DND-41 (cell line): ENCODE measurements around the gene NCAM2.

Experiments used
- ATAC-seq: fragments of 200-7000 bp; cut with Tn5 transposase; 3 replicates; pipeline ENCODE4 v1.9.1; 2021; ENCODE audit warnings: low read depth; ENCODE audit not compliant: insufficient read depth
- DNase-seq: peaks from one replicate; pipeline ENCODE4 v3.0.0-alpha.2; 2020
- H2AFZ ChIP-seq: 2 replicates; pipeline ENCODE4 v1.6.0; 2012; ENCODE audit warnings: low read depth, low read length
- H3K27ac ChIP-seq: 2 replicates; pipeline ENCODE4 v1.5.1; 2012; ENCODE audit warnings: low read length, inconsistent platforms
- H3K27me3 ChIP-seq: fragments of 200-600 bp; sonication (generic); 2 replicates; pipeline ENCODE4 v1.6.0; 2012; ENCODE audit warnings: low read length, mild to moderate bottlenecking, inconsistent platforms; ENCODE audit not compliant: insufficient read depth, poor library complexity
- H3K36me3 ChIP-seq: 2 replicates; pipeline ENCODE4 v1.5.1; 2012; ENCODE audit warnings: low read length, inconsistent platforms; ENCODE audit not compliant: insufficient read depth
- H3K4me1 ChIP-seq: 2 replicates; pipeline ENCODE4 v1.5.1; 2012; ENCODE audit warnings: mild to moderate bottlenecking, low read length; ENCODE audit not compliant: insufficient read depth
- H3K4me2 ChIP-seq: 2 replicates; pipeline ENCODE4 v1.6.0; 2012; ENCODE audit warnings: mild to moderate bottlenecking, moderate library complexity, low read length, inconsistent platforms; ENCODE audit not compliant: insufficient read depth
- H3K4me3 ChIP-seq, 2 experiments: fragments of 200-600 bp in 1 of 2; shearing (Covaris generic) in 1 of 2; 2 replicates each; pipeline ENCODE4 v1.5.1; 2012 to 2016; ENCODE audit warnings: inconsistent platforms in 2 of 2, low read length in 2 of 2, mild to moderate bottlenecking in 2 of 2, low read depth in 1 of 2, moderate library complexity in 1 of 2
- H3K79me2 ChIP-seq: 2 replicates; pipeline ENCODE4 v1.6.0; 2012; ENCODE audit warnings: low read length, inconsistent platforms; ENCODE audit not compliant: insufficient read depth
- H3K9ac ChIP-seq: 2 replicates; pipeline ENCODE4 v1.6.0; 2012; ENCODE audit warnings: low read depth, mild to moderate bottlenecking, inconsistent platforms, low read length, moderate library complexity
- H3K9me3 ChIP-seq: 2 replicates; pipeline ENCODE4 v1.5.1; 2012; ENCODE audit warnings: low read length, moderate library complexity, mild to moderate bottlenecking, inconsistent platforms; ENCODE audit not compliant: insufficient read depth, severe bottlenecking
- H4K20me1 ChIP-seq: 2 replicates; pipeline ENCODE4 v1.6.0; 2012; ENCODE audit warnings: low read length; ENCODE audit not compliant: insufficient read depth
- EZH2 ChIP-seq: IDR thresholded peaks from 3 replicates; pipeline ENCODE4 v1.6.1; 2012; ENCODE audit warnings: borderline replicate concordance, low read depth, mild to moderate bottlenecking, moderate library complexity, low read length, inconsistent platforms; ENCODE audit not compliant: severe bottlenecking
- TF ChIP-seq, protein P1 (sequence below): IDR thresholded peaks from 2 replicates; pipeline ENCODE4 v1.5.1; 2012; ENCODE audit warnings: borderline replicate concordance, low read length, moderate library complexity, mild to moderate bottlenecking; ENCODE audit not compliant: poor library complexity, severe bottlenecking; ENCODE audit errors: extremely low read depth

The NCAM2 gene

DNA sequence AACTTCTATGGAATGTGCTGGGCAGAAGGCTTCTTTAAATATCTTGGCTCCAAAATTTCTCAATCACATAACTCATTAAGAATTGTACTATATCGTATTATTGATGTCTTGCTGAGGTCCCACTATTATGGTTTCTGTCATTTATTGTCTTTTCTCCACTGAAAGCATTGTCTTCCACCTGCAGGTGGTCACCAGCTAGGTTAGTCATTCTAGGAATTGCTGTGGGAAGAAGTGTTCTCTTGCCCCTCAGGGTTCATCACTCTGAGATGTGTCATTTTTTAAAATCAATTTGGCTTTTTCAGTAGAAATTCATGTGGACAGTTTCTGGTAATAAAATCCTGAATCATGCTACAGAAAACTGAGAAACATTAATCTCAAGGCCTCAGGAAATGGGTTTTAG lies 66.1 kb downstream of the NCAM2 start:
- H4K20me1 ChIP-seq = no peaks in the 10 kb centered on the region
- no peak overlapping the region for H3K9ac ChIP-seq
- no peaks in the 10 kb centered on the region for H3K27me3 ChIP-seq
- H3K4me3 ChIP-seq = no peak overlapping the region
- TF ChIP-seq, protein P1, sequence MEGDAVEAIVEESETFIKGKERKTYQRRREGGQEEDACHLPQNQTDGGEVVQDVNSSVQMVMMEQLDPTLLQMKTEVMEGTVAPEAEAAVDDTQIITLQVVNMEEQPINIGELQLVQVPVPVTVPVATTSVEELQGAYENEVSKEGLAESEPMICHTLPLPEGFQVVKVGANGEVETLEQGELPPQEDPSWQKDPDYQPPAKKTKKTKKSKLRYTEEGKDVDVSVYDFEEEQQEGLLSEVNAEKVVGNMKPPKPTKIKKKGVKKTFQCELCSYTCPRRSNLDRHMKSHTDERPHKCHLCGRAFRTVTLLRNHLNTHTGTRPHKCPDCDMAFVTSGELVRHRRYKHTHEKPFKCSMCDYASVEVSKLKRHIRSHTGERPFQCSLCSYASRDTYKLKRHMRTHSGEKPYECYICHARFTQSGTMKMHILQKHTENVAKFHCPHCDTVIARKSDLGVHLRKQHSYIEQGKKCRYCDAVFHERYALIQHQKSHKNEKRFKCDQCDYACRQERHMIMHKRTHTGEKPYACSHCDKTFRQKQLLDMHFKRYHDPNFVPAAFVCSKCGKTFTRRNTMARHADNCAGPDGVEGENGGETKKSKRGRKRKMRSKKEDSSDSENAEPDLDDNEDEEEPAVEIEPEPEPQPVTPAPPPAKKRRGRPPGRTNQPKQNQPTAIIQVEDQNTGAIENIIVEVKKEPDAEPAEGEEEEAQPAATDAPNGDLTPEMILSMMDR = no peak
- no peak for TF ChIP-seq EZH2
- no peak overlapping the region for H3K27ac ChIP-seq
- H3K4me1 ChIP-seq = no peaks in the 10 kb centered on the region
- no peaks in the 10 kb centered on the region for H3K79me2 ChIP-seq
- no peak overlapping the region for H2AFZ ChIP-seq
- no peaks in the 10 kb centered on the region for H3K36me3 ChIP-seq
- DNase-seq (no peak), ATAC-seq (no peak)
- H3K4me2 ChIP-seq = no peak overlapping the region
- no peaks in the 10 kb centered on the region for H3K9me3 ChIP-seq

- no peaks in the 10 kb centered on the region for H3K27me3 ChIP-seq
- no peaks in the 10 kb centered on the region for H4K20me1 ChIP-seq
- H3K27ac ChIP-seq = no peak overlapping the region
- H3K79me2 ChIP-seq = no peaks in the 10 kb centered on the region
- H3K9me3 ChIP-seq = no peaks in the 10 kb centered on the region
- no peak overlapping the region for H3K9ac ChIP-seq
- no peak overlapping the region for H3K4me2 ChIP-seq
- no peaks in the 10 kb centered on the region for H3K36me3 ChIP-seq
- ATAC-seq = no peak
- H3K4me3 ChIP-seq = no peak overlapping the region
- TF ChIP-seq, protein P1 = no peak
- no peak for TF ChIP-seq EZH2
- no peak for DNase-seq
- H3K4me1 ChIP-seq = no peaks in the 10 kb centered on the region
- no peak overlapping the region for H2AFZ ChIP-seq
Observed at GRCh38 chr21:21067375-21067774, 69.2 kb downstream of the NCAM2 start.

- H3K4me2 ChIP-seq = no peak overlapping the region
- no peaks in the 10 kb centered on the region for H3K4me1 ChIP-seq
- no peaks in the 10 kb centered on the region for H4K20me1 ChIP-seq
- H3K9me3 ChIP-seq = no peaks in the 10 kb centered on the region
- H3K36me3 ChIP-seq = no peaks in the 10 kb centered on the region
- DNase-seq (no peak), ATAC-seq (no peak)
- H3K27ac ChIP-seq = no peak overlapping the region
- H3K9ac ChIP-seq = no peak overlapping the region
- H3K4me3 ChIP-seq = no peak overlapping the region
- no peak overlapping the region for H2AFZ ChIP-seq
- TF ChIP-seq EZH2 = no peak
- TF ChIP-seq, protein P1 = no peak
- H3K79me2 ChIP-seq = no peaks in the 10 kb centered on the region
- H3K27me3 ChIP-seq = no peaks in the 10 kb centered on the region
Observed at GRCh38 chr21:21074305-21074704, 76.1 kb downstream of the NCAM2 start.

DNA sequence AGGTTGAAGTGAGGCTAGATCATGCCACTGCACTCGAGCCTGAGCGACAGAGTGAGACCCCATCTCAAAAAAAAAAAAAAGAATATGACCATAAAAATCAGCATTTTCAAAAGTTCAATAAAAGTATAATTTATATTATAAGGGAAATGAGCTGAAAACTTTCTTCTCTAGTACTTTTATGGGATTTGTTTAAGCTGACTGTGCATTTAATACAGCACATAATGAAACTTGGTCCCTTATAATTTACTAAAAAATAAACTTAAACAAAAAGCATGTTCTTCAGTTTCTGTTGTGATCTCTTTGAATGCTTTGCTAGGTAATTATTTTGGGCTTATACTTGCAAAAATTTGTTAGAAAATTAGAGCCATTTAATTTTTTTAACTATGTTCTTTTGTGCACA lies 77.8 kb downstream of the NCAM2 start:
- Histone ChIP-seq H3K27me3 (no peaks in the 10 kb centered on the region), H4K20me1 (no peaks in the 10 kb centered on the region), H3K79me2 (no peaks in the 10 kb centered on the region), H3K4me3 (no peak overlapping the region), H3K4me2 (no peak overlapping the region), H3K9ac (no peak overlapping the region), H3K4me1 (no peaks in the 10 kb centered on the region), H3K36me3 (no peaks in the 10 kb centered on the region), H2AFZ (no peak overlapping the region), H3K9me3 (no peaks in the 10 kb centered on the region), H3K27ac (no peak overlapping the region)
- ATAC-seq (no peak), DNase-seq (no peak)
- TF ChIP-seq EZH2 = no peak
- TF ChIP-seq, protein P1 = no peak
